GM18861 (cell line): ENCODE results near the gene GABRB2.

Experiments
- ATAC-seq: cut with Tn5 transposase; IDR thresholded peaks from one replicate; pipeline ENCODE4 v1.9.1; 2021; ENCODE audit not compliant: unreplicated experiment

The GABRB2 gene

GRCh38 chr5:161391724-161392123 is 154.8 kb downstream of the GABRB2 start:
- no peak for ATAC-seq

DNA sequence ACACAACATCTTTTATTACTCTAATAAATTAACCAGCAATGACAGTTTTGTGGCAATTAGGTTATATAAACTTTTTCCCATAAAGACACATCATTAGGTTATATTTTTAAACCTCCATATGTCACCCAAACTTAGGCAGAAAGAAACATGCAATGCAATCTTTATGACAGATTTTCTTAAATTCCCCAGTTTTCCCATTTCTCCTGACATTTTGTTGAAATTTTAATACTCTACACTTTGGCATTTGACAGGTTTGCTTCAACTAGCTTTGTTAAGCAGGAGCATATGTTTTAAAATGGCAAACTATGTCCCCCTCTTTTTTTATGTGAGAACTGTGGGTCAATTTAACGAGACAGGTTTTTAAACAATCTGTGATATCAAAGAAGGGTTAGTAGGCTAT is 155.5 kb downstream of the GABRB2 start:
- ATAC-seq = no peak

GRCh38 chr5:161387121-161387520 is 159.4 kb downstream of the GABRB2 start:
- no peak for ATAC-seq

DNA sequence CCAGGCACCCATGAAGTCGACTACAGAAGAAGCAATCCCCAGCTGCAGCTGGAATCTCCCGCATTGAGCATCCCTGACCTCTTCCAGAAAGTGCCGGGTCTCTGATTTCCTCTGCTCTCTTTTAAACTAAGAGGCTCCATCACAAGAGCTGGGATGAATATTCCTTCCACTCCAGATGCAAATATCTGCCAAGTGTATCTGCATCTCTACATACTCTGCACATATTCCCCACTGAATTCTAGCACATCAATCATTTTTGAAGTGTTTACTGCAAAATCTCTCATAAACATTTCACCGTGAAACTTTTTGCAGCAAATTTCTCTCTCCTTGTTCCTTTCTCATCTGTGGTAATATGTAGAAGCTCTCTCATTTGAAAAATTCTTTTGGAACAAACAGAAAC is 161.5 kb downstream of the GABRB2 start:
- ATAC-seq = no peak

DNA sequence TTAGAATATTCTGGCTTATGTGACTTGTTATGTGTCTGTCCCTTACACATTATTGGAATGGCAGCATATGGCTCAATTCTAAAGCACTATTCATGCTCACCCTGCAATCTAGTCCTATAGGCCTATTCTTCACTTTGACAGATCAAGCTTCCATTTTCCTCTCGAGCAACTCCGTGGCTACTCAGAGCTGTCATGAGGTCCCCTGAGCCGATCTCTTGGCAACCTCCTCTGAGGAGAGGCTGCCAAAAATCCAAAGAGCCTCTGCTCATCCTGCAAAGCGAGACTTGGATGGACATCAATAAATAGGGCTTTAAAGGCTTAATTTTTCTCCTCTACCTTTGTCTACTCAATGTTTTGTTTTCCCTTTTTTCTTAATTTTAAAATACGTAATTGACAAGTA is 163.8 kb downstream of the GABRB2 start:
- no peak for ATAC-seq

GRCh38 chr5:161380486-161380885 is 166.0 kb downstream of the GABRB2 start:
- no peak for ATAC-seq

DNA sequence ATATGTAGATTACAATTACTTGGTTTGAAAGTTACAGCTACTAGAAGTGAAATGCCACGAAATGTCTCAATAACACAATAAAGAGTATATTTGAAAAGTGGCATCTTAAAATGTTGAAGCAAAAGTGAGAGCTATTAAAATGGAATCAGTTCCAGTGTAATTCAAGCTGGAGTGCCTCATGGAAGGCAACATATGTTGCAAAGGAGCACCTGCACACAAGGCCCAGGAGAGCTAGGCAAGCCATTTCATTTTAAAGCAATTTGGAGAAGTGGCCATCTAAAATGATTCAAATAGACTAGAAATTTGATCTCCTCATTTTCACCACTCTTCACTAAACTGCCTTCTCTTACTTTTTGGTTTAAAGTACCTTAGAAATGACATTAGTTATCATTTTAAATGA is 167.8 kb downstream of the GABRB2 start:
- ATAC-seq = no peak

- no peak for ATAC-seq
These were observed 170.5 kb downstream of the GABRB2 start for GRCh38 chr5:161376034-161376433.

DNA sequence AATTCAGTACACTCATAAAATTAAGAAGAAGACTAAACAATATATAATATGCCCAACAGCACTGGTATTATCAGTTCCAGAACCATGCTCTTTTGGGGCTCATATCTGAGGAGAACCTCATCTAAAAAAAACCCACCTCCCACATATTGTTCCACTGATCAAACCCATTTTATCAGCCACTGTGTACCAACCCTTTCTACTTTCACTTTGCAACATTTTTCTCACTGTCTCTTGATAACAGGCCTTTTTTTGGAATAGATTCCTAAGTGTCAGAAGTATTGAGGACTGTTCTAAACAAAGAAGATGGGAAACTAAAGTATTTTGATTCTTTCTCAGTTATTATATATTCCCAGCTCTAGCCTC is 173.2 kb downstream of the GABRB2 start:
- no peak for ATAC-seq

GRCh38 chr5:161372682-161373344 is 173.7 kb downstream of the GABRB2 start:
- peak; percentile 47 for ATAC-seq

- ATAC-seq = no peak
These were observed 177.5 kb downstream of the GABRB2 start for GRCh38 chr5:161369022-161369421.

DNA sequence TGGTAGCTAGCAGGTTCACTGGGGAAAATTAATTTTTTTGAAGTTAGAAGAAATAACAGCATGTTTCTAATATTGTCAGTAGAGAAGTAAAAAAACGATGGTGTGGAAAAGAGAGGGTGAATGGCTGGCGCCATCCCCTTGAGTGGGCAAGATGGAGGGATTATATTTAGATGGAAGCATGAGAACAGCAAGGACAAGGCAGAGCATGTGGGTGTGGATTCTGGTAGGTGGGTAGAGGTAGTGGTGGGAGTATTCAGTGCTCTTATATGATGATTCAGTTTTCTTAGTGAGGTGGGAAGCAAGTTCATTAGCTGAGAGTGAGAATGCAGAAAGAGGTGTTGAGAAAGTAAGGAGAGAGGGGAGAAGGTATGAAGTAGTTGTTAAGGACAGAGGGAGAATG is 188.1 kb downstream of the GABRB2 start:
- no peak for ATAC-seq

DNA sequence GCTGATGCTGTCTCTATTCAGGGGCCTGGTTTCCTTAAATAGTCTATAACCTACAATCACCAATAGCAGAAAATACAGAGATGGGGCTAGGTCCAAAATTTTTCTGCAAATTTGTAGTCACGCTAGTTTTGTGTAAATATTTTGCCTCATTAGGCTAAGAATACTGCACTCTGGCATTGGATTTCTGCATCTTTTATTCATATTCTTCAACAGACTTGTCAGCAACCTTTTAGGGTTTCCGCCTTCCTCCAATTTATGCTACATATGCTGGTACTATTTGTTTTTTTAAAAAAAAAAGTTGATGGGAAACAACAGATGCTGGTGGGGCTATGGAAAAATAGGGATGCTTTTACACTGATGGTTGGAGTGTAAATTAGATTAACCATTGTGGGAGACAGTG is 202.3 kb downstream of the GABRB2 start:
- ATAC-seq = no peak

DNA sequence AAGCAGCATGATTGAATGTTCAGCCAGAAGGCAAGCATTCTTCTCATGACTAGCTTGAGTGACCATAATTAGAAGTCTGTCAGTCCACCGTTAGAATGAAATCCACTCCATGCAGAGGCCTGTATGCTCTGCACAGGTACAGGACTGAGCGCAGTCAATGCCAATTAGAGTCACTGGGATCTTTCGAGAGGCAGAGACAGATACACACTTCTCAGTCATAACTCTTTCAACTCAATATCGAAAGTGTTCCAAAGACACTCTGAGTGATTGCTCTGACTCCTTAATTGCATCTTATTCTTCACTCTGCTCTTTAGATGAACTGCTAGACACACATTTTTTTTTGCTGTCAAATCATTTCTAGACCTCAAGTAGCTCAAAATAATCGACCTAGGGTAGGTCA is 203.6 kb downstream of the GABRB2 start:
- ATAC-seq = no peak

DNA sequence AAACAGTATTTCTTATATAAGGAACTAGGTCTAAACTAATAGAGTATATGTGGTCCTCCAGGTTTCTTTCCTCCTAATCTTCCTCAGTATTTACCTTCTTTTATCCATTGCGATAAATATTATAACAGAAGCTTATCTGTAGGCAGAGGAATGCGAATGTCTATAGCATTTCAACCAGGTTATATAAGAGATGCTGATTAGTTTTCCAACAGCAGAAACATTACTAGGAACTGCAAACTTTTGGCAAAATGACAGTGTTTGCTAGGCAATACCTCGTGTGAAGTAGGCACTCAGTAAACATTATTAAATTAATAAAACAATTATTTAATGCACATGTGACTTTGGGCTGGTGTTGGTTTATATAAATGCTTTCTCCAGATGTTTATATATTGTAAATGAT is 206.5 kb downstream of the GABRB2 start:
- no peak for ATAC-seq

DNA sequence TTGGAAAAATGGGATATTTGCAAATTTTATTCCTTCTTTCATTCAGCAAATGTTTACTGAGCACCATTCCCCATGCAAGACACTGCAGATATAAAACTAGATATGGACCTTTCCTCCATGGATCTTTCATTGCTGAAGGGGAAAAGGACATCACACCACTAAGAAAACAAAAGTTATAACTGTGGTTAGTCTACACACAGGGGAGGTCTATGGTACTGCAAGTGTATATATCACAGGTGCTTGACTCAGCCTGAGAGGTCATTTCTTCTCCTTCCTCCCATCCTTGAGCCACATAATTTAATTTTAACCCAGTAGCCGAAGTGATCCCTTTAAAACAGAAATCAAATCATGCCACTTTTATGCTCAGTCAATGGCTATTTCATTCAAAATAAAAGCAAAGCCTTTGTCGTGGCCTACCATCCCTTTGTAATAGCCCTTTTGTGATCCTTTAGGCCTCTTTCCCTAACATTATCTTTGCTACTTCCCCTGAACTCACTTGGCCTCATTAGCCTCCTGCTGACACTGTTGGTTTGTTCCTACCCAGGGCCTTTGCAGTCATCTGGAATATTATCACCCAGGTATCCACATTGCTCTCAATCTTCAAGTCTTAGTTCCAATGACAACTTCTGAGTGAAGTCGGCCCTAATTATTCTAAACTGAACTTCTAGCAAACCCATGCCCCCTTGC is 213.2 kb downstream of the GABRB2 start:
- ATAC-seq = no peak

GRCh38 chr5:161332343-161332742 is 214.2 kb downstream of the GABRB2 start:
- ATAC-seq = no peak

DNA sequence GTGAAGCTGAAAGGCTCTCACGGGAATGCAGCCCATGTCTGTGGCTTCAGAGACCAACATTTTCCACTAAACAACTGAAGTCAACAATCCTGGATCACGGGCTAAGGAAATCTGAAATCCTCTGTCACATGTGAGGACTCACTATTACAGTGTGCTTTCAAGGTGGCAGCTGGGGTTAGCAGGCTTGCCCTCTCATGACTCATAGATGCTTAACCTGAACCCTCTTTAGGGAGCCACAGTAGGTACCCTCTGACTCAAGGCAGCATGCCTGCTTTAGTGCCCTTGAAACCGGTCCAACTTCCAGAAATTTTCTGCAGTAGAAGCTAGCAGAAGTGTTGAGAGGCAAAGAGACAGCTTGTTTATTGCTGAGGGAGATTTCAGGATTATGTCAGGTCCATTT is 232.5 kb downstream of the GABRB2 start:
- ATAC-seq = no peak

GRCh38 chr5:161312882-161313281 is 233.6 kb downstream of the GABRB2 start:
- no peak for ATAC-seq

DNA sequence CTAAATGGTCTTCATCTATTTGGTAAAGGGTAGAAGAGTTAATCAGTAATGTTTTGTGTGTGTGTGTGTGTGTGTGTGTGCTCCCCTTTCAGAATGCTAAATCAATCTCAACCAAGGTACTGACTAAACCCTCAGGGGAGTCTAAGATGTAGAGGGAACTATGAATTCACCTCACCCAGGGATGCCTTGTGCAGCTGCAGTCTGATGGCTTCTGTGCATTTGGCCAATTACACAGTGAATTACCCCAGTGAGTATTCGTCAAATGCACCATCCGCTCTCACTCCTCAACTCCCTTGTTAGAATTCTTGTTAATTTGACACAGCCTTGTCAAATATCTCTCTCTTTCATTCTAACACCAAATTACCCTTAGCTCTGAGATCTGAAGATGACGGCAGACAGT is 234.6 kb downstream of the GABRB2 start:
- no peak for ATAC-seq

DNA sequence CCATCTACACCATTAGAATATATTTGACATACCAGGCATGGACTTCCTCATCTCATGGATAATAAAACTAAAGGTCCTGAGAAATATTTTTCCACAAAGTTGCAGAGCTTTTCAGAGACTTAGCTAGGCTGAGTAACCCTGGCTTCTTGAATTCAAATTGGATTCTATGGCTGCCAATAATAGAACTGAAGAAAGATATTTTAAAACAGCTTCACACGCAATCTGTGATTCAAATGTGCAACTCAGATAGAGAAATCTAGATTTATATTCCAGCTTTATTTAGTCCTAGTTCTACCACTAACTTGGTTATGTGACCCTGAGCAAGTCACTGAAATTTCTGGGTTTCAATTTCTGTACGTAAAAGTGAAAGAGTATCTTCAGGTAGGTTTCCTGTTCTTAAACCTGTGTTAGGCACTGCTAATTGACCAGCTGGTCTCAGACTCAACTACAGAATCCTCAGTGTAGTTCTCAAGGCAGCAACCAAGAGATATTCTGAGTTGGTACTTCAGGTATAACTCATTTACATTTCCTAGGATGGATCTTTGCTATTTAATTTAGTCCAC is 235.3 kb downstream of the GABRB2 start:
- ATAC-seq = peak; percentile 66

DNA sequence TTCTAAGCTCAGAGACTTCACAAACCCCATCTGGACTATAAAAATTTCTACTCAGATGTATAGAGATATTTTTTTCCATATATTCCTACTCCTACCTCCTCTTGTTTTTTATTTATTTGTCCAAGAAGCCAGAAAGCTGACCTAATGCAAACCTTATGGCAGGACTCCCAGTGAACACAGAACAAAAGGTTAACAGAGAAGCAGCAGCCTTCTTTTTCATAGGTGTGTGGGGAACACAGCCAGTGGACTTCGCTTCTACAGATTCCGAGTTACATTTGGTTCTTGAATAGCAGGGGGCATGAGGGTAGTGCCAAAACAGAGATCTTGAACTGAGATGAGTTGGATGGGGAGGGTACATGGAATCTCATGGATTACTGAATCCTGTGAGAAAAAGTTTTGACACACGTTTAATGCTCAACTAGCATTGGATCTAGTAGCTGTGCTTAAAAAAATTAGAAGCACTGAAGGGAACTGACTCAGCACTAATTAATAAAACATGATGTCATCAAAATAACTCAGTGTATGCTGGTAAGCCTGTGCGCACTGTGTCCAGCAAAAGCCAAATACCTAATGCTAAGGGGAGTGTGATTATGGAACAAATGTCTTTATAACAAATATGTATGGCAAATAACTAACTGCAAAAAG is 240.1 kb downstream of the GABRB2 start:
- no peak for ATAC-seq
